Spleen (tissue), 7 donors: Measurements from ENCODE around the gene SF3A1.

ENCODE experiments used
- CTCF ChIP-seq, 11 experiments: fragments of 200-600 bp in 7 of 11; fragments of 450-650 bp in 4 of 11; sonication (generic) in 4 of 11; IDR thresholded peaks in 8 of 11; conservative IDR thresholded peaks in 3 of 11; 1 replicate in 7 of 11; 2 replicates in 4 of 11; pipeline versions ENCODE4 v1.4.0 to v1.8.0; 2016 to 2021; ENCODE audit warnings: antibody characterized with exemption in 11 of 11, inconsistent platforms in 4 of 11, mild to moderate bottlenecking in 1 of 11
- POLR2A ChIP-seq, 3 donors: fragments of 450-650 bp; IDR thresholded peaks; one replicate each; pipeline ENCODE4 v1.5.1; 2017; ENCODE audit warnings: antibody characterized with exemption in 3 of 3, mild to moderate bottlenecking in 1 of 3
- POLR2AphosphoS5 ChIP-seq, 3 donors: sonication (generic); formaldehyde crosslinking; IDR thresholded peaks; one replicate each; pipeline ENCODE4 v1.5.1; 2017; ENCODE audit warnings: antibody characterized with exemption in 3 of 3
- donor health status: DM: no; HTN: no; CAD: no; lungs with moderate emphysema.
- donor health status: DM: no; HTN: no; CAD: no.
- donor health status: DM: no; HTN: no; CAD: no.

GRCh38 chr22:30344447-30345200 lies 12.1 kb downstream of the SF3A1 start:
- TF ChIP-seq POLR2A (IDR thresholded peaks at IDR 0.05): no peak
- no peak for TF ChIP-seq CTCF (IDR thresholded peaks at IDR 0.05 in 8 of 11, conservative IDR thresholded peaks at IDR 0.05 in 3 of 11)
- peak in 1 of 3 donors; percentile 18 for TF ChIP-seq POLR2AphosphoS5 (IDR thresholded peaks at IDR 0.05)
